SU-DHL-6 (cell line): Measurements from ENCODE around the gene PIGZ.

Experiments
- H2AFZ ChIP-seq: fragments of 200-600 bp; sonication (generic); 2 replicates; pipeline ENCODE4 v1.6.1; 2014; ENCODE audit warnings: low read depth, mild to moderate bottlenecking, moderate library complexity, mixed read lengths, antibody characterized with exemption, low read length; ENCODE audit not compliant: severe bottlenecking
- H3F3A ChIP-seq: fragments of 200-600 bp; shearing (Covaris generic); 2 replicates; pipeline ENCODE4 v1.6.0; 2016; ENCODE audit warnings: antibody characterized with exemption, mild to moderate bottlenecking; ENCODE audit not compliant: insufficient read depth
- H3K27ac ChIP-seq: fragments of 200-600 bp; sonication (generic); 2 replicates; pipeline ENCODE4 v1.5.1; 2016; ENCODE audit warnings: low read depth, mild to moderate bottlenecking, low read length, moderate library complexity, mixed read lengths
- H3K27me3 ChIP-seq: fragments of 200-600 bp; sonication (generic), shearing (Covaris generic); 2 replicates; pipeline ENCODE4 v1.6.0; 2014; ENCODE audit warnings: mild to moderate bottlenecking, low read length
- H3K36me3 ChIP-seq: fragments of 200-600 bp; sonication (generic); 2 replicates; pipeline ENCODE4 v1.6.1; 2014; ENCODE audit warnings: mild to moderate bottlenecking, low read length, mixed read lengths
- H3K4me2 ChIP-seq: fragments of 300-600, 200-600 bp; shearing (Covaris generic), sonication (generic); 2 replicates; pipeline ENCODE4 v1.6.0; 2014; ENCODE audit warnings: low read length, low read depth, mild to moderate bottlenecking; ENCODE audit not compliant: poor library complexity, severe bottlenecking
- H3K4me3 ChIP-seq: fragments of 200-600 bp; sonication (generic); 2 replicates; pipeline ENCODE4 v1.5.1; 2014; ENCODE audit warnings: antibody characterized with exemption, low read length, mild to moderate bottlenecking, mixed read lengths; ENCODE audit not compliant: insufficient read depth, poor library complexity, severe bottlenecking
- H3K79me2 ChIP-seq: fragments of 200-600 bp; sonication (generic); 2 replicates; pipeline ENCODE4 v1.6.1; 2014; ENCODE audit warnings: mild to moderate bottlenecking, low read length, moderate library complexity; ENCODE audit not compliant: insufficient read depth
- H3K9ac ChIP-seq: fragments of 200-600 bp; sonication (generic); 2 replicates; pipeline ENCODE4 v1.7.0; 2014; ENCODE audit warnings: mild to moderate bottlenecking, low read length
- H3K9me2 ChIP-seq: fragments of 200-600 bp; sonication (generic); replicated peaks from 2 replicates; pipeline ENCODE4 v1.6.1; 2014; ENCODE audit warnings: low read length; ENCODE audit not compliant: insufficient read depth
- H3K9me3 ChIP-seq: fragments of 200-600 bp; sonication (generic); 2 replicates; pipeline ENCODE4 v1.6.1; 2014; ENCODE audit warnings: low read length, mixed read lengths; ENCODE audit not compliant: insufficient read depth
- H4K20me1 ChIP-seq: fragments of 200-600 bp; sonication (generic); 2 replicates; pipeline ENCODE4 v1.6.1; 2014; ENCODE audit warnings: low read depth, mild to moderate bottlenecking, antibody characterized with exemption, low read length, moderate library complexity, mixed read lengths
- CTCF ChIP-seq: fragments of 200-600 bp; sonication (generic); IDR thresholded peaks from one replicate; pipeline ENCODE4 v1.5.1; 2017; ENCODE audit warnings: antibody characterized with exemption, mild to moderate bottlenecking, low read length, moderate library complexity; ENCODE audit not compliant: insufficient read depth, poor library complexity, severe bottlenecking
- EZH2phosphoT487 ChIP-seq: fragments of 200-600 bp; sonication (generic), shearing (Covaris generic); conservative IDR thresholded peaks from 2 replicates; pipeline ENCODE4 v1.6.1; 2018; ENCODE audit warnings: mild to moderate bottlenecking, antibody characterized with exemption, low read length, moderate library complexity, mixed read lengths

PIGZ gene

GRCh38 chr3:197008436-197009209, 40.0 kb upstream of the PIGZ start:
- Histone ChIP-seq H3K9me3 (no peaks in the 10 kb centered on the region), H3K36me3 (no peaks in the 10 kb centered on the region), H3K27me3 (no peaks in the 10 kb centered on the region), H3K27ac (no peak overlapping the region), H3F3A (no peaks in the 10 kb centered on the region), H3K79me2 (no peaks in the 10 kb centered on the region), H3K9me2 (no peaks in the 10 kb centered on the region), H2AFZ (no peak overlapping the region), H3K4me2 (no peak overlapping the region), H4K20me1 (no peaks in the 10 kb centered on the region), H3K4me3 (no peak overlapping the region), H3K9ac (no peak overlapping the region)
- TF ChIP-seq EZH2phosphoT487 = no peak
- no peak for TF ChIP-seq CTCF

- Histone ChIP-seq H3K36me3 (no peaks in the 10 kb centered on the region), H3K79me2 (no peaks in the 10 kb centered on the region), H3K4me3 (no peak overlapping the region), H3K27me3 (no peaks in the 10 kb centered on the region), H2AFZ (no peak overlapping the region), H3F3A (no peaks in the 10 kb centered on the region), H4K20me1 (no peaks in the 10 kb centered on the region), H3K9ac (no peak overlapping the region), H3K27ac (no peak overlapping the region), H3K4me2 (no peak overlapping the region), H3K9me3 (no peaks in the 10 kb centered on the region), H3K9me2 (no peaks in the 10 kb centered on the region)
- TF ChIP-seq EZH2phosphoT487 = no peak
- no peak for TF ChIP-seq CTCF
Observed at GRCh38 chr3:197007953-197008352, 39.3 kb upstream of the PIGZ start.

GRCh38 chr3:197007296-197007940, 38.8 kb upstream of the PIGZ start:
- TF ChIP-seq EZH2phosphoT487 (no peak), CTCF (no peak)
- Histone ChIP-seq H3K4me3 (no peak overlapping the region), H2AFZ (no peak overlapping the region), H3K9ac (no peak overlapping the region), H3K27me3 (no peaks in the 10 kb centered on the region), H3K4me2 (no peak overlapping the region), H3K27ac (no peak overlapping the region), H3K79me2 (no peaks in the 10 kb centered on the region), H3K9me2 (no peaks in the 10 kb centered on the region), H3K9me3 (no peaks in the 10 kb centered on the region), H4K20me1 (no peaks in the 10 kb centered on the region), H3K36me3 (no peaks in the 10 kb centered on the region), H3F3A (no peaks in the 10 kb centered on the region)
